WERI-Rb-1 (cell line): ENCODE results near the gene SBNO2.

Experiments
- DNase-seq: peaks from one replicate; pipeline ENCODE4 v3.0.0-alpha.2; 2020
- H3K27ac ChIP-seq: fragments of 250-450 bp; sonication (Bioruptor Pico); 2 replicates; pipeline ENCODE4 v1.5.1; 2020; ENCODE audit warnings: mild to moderate bottlenecking, moderate library complexity
- H3K27me3 ChIP-seq: fragments of 250-450 bp; sonication (Bioruptor Pico); 2 replicates; pipeline ENCODE4 v1.5.1; 2021; ENCODE audit warnings: mild to moderate bottlenecking, low read depth, moderate library complexity; ENCODE audit not compliant: insufficient read depth, severe bottlenecking
- H3K36me3 ChIP-seq: fragments of 250-450 bp; sonication (Bioruptor Pico); 2 replicates; pipeline ENCODE4 v1.5.1; 2020; ENCODE audit warnings: mild to moderate bottlenecking, moderate library complexity
- H3K4me3 ChIP-seq: 2 replicates; pipeline ENCODE4 v1.5.1; 2011; ENCODE audit warnings: low read depth, mild to moderate bottlenecking, control low read depth, low read length
- H3K9me3 ChIP-seq: fragments of 250-450 bp; sonication (Bioruptor Pico); 2 replicates; pipeline ENCODE4 v1.5.1; 2021; ENCODE audit warnings: mild to moderate bottlenecking, moderate library complexity; ENCODE audit not compliant: severe bottlenecking
- TF ChIP-seq, protein P1 (sequence below): IDR thresholded peaks from 2 replicates; pipeline ENCODE4 v1.5.1; 2011; ENCODE audit warnings: low read depth, mild to moderate bottlenecking, control low read depth, inconsistent platforms, low read length

The SBNO2 gene

DNA sequence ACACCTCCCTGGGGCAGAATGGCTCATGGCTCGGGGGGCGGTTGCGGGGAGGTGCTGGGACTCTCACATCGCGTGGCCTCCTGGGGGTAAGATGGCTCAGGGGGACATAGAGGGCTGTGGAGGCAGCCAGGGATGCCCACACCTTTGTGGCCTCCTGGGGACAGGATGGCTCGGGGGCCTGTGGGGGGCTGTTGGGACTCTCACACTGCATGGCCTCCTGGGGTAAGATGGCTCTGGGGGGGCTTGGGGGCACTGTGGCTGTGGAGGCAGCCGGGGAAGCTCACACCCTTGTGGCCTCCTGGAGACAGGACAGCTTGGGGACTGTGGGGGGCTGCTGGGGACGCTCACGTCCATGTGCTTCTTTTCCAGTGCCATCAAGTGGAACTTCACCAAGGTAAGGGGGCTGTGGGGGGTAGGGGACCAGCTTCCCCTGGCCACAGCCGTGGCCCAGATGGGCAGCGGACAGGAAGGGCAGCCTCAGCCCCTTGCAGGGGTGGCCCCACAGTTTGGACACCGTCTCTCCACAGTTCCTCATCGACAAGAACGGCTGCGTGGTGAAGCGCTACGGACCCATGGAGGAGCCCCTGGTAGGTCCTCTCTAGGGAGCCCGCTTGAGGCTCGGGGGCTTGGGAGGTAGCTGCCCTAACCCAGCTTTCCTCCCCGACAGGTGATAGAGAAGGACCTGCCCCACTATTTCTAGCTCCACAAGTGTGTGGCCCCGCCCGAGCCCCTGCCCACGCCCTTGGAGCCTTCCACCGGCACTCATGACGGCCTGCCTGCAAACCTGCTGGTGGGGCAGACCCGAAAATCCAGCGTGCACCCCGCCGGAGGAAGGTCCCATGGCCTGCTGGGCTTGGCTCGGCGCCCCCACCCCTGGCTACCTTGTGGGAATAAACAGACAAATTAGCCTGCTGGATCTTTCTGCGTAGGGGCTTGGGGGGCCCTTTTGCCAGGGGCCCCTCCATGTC, 67.9 kb downstream of the SBNO2 start:
- TF ChIP-seq, protein P1, sequence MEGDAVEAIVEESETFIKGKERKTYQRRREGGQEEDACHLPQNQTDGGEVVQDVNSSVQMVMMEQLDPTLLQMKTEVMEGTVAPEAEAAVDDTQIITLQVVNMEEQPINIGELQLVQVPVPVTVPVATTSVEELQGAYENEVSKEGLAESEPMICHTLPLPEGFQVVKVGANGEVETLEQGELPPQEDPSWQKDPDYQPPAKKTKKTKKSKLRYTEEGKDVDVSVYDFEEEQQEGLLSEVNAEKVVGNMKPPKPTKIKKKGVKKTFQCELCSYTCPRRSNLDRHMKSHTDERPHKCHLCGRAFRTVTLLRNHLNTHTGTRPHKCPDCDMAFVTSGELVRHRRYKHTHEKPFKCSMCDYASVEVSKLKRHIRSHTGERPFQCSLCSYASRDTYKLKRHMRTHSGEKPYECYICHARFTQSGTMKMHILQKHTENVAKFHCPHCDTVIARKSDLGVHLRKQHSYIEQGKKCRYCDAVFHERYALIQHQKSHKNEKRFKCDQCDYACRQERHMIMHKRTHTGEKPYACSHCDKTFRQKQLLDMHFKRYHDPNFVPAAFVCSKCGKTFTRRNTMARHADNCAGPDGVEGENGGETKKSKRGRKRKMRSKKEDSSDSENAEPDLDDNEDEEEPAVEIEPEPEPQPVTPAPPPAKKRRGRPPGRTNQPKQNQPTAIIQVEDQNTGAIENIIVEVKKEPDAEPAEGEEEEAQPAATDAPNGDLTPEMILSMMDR, result no peak

GRCh38 chr19:1105008-1105872, 68.8 kb downstream of the SBNO2 start:
- TF ChIP-seq, protein P1, result no peak
- DNase-seq, result no peak
- H3K27me3 ChIP-seq, result no peaks in the 10 kb centered on the region
- H3K27ac ChIP-seq, result peak overlapping the region; percentile 97
- H3K4me3 ChIP-seq, result peak overlapping the region; percentile 75
- peaks cover 2% of the 10 kb centered on the region for H3K9me3 ChIP-seq
- peaks cover 35% of the 10 kb centered on the region for H3K36me3 ChIP-seq

More for the DNA sequence above, 67.9 kb downstream of the SBNO2 start:
- H3K27ac ChIP-seq, result peak overlapping the region; percentile 29
- DNase-seq, result no peak
- peaks cover 1% of the 10 kb centered on the region for H3K9me3 ChIP-seq
- H3K36me3 ChIP-seq, result peaks cover 35% of the 10 kb centered on the region
- no peaks in the 10 kb centered on the region for H3K27me3 ChIP-seq
- H3K4me3 ChIP-seq, result no peak overlapping the region

DNA sequence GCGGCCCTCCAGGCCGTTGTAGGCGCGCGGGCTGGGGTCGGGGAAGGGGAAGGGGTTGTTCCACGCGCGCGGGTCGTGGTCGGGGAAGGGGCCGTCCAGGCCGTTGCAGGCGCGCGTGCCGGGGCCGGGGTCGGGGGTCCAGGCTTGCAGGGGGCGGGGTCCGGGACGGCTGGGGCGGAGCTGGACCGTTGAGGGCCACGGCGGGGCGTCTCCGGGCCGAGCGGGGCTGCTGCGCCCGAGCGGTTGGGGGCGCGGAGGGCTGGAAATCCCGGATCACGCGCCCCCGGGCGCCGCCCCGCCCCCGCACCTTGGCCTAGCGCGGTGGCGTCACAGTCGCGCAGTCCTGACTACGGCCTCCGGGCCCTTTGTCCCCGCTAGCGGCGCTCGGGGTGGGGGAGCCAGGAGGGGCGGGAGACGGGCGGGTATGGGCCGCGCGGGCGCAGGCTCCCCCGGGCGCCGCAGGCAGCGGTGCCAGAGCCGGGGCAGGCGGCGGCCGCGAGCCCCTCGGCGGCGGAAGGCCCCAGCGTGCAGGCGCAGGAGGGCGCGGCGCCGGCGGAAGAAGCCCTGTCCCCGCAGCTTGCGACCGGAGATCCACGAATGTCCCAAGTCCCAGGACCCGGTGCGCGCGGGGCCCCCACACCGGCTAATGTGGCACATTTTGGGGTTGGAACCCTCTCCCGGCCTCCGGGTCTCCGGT, 69.6 kb downstream of the SBNO2 start:
- TF ChIP-seq, protein P1, result no peak
- no peaks in the 10 kb centered on the region for H3K27me3 ChIP-seq
- H3K9me3 ChIP-seq, result peaks cover 2% of the 10 kb centered on the region
- peak; percentile 79 for DNase-seq
- H3K36me3 ChIP-seq, result peaks cover 32% of the 10 kb centered on the region
- peak overlapping the region; percentile 75 for H3K4me3 ChIP-seq
- H3K27ac ChIP-seq, result peak overlapping the region; percentile 97

DNA sequence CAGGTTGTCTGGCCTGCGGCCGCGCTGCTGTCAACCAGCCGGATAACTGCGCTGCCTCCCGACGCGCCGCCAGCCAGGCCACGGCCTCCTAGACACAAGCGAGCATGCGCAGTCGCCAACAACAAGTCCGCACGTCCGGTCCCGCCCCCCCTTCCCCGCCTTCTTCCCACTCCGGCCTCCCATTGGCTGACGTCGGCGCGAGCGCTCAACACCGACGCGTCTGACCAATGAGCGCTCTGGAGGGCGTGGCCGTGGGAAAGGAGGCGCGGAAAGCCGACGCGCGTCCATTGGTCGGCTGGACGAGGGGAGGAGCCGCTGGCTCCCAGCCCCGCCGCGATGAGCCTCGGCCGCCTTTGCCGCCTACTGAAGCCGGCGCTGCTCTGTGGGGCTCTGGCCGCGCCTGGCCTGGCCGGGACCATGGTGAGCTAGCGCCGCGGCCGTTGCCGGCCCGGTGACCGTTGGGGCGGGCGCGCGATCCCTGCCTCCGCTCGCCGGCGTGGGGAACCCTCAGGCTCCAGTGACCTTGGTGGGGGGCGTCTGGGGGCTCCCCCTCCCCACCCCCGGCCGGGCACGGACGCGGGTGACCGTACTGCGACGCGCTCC, 70.3 kb downstream of the SBNO2 start, which contains the start of gene GPX4:
Gene GPX4, plus strand, starts transcription at position 287 of the 603 bp plus-strand sequence. Its CDS starts 50 bp downstream, at position 337.
- Histone ChIP-seq H3K4me3 (peak within 1 kb of the TSS; percentile 75), H3K27ac (peak within 1 kb of the TSS; percentile 97), H3K9me3 (peaks cover 2% of the 10 kb centered on the region), H3K27me3 (no peaks in the 10 kb centered on the region), H3K36me3 (peaks cover 27% of the 10 kb centered on the region)
- peak; percentile 98 for DNase-seq
- TF ChIP-seq, protein P1, result no peak

DNA sequence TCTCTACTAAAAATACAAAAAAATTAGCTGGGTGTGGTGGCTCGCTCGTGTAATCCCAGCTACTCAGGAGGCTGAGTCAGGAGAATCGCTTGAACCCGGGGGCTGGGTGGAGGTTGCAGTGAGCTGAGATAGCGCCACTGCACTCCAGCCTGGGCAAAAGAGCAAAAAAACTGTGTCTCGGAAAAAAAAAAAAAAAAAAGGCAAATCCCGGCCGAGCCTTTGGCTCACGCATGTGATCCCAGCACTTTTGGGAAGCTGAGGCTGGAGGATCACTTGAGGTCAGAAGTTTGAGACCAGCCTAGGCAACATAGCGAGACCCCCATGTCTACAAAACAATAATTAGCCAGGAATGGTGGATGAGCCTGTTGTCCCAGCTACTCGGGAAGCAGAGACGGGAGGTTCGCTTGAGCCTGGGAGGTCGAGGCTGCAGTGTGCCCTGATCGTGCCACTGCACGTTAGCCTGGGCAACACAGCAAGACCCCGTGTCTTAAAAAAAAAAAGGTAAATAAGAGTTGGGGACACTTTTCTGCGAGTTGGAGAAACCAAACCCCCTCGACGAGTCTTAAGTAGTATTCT, 70.8 kb downstream of the SBNO2 start:
- no peak for DNase-seq
- no peaks in the 10 kb centered on the region for H3K27me3 ChIP-seq
- peaks cover 24% of the 10 kb centered on the region for H3K36me3 ChIP-seq
- H3K9me3 ChIP-seq, result peaks cover 2% of the 10 kb centered on the region
- TF ChIP-seq, protein P1, result no peak
- H3K27ac ChIP-seq, result peak overlapping the region; percentile 31; the same call in 1 of the 2 replicates
- peak overlapping the region; percentile 32 for H3K4me3 ChIP-seq
